Measurements from ENCODE around the gene PLEKHH3. TPM values are rescaled to one million over a fixed set of nuclear protein-coding genes. Genes with fewer than 3 reads are reported as not detected.

PLEKHH3 gene
- total and polyA plus RNA-seq, 3 donors from 2014 or later: 42.8 to 67.3 (median 65.8) TPM

DNA sequence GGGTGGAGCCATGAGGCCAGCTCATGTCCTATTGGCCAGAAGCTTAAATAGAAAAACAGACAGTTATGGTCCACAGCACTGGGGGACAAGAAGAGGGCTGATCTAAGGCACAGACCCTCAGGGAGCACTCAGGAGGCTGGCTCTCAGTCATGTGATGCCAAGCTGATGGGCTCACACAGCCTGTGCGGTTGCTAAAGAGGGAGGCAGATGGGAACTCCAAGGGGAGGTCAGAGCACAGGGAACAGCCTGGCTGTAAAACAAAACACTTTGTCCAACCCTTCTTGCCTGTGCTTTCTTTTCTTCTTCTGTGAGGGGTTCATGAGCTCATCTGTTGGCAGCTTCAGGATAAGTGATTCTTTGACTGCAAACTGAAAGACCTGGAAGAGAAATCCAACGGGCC lies 32.8 kb upstream of the PLEKHH3 start:
- TF ChIP-seq, protein P1, sequence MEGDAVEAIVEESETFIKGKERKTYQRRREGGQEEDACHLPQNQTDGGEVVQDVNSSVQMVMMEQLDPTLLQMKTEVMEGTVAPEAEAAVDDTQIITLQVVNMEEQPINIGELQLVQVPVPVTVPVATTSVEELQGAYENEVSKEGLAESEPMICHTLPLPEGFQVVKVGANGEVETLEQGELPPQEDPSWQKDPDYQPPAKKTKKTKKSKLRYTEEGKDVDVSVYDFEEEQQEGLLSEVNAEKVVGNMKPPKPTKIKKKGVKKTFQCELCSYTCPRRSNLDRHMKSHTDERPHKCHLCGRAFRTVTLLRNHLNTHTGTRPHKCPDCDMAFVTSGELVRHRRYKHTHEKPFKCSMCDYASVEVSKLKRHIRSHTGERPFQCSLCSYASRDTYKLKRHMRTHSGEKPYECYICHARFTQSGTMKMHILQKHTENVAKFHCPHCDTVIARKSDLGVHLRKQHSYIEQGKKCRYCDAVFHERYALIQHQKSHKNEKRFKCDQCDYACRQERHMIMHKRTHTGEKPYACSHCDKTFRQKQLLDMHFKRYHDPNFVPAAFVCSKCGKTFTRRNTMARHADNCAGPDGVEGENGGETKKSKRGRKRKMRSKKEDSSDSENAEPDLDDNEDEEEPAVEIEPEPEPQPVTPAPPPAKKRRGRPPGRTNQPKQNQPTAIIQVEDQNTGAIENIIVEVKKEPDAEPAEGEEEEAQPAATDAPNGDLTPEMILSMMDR (IDR thresholded peaks at IDR 0.05): no peak
- TF ChIP-seq POLR2A (IDR thresholded peaks at IDR 0.05): no peak
- WGBS, 2 donors: 73 to 75% methylated on average over 2 of the region's 2 CpGs
- DNase-seq: no peak
- intact Hi-C loops (cut with DNase I; ENCODE audit: low total_unique reads): no loop called here
- Histone ChIP-seq H3K27me3 (no peaks in the 10 kb centered on the region), H3K4me3 (no peak overlapping the region), H3K9me3 (no peaks in the 10 kb centered on the region), H3K27ac (no peak overlapping the region), H3K36me3 (ENCODE audit: low read depth, missing control alignments) (no peaks in the 10 kb centered on the region), H3K4me1 (peaks cover 3% of the 10 kb centered on the region)

DNA sequence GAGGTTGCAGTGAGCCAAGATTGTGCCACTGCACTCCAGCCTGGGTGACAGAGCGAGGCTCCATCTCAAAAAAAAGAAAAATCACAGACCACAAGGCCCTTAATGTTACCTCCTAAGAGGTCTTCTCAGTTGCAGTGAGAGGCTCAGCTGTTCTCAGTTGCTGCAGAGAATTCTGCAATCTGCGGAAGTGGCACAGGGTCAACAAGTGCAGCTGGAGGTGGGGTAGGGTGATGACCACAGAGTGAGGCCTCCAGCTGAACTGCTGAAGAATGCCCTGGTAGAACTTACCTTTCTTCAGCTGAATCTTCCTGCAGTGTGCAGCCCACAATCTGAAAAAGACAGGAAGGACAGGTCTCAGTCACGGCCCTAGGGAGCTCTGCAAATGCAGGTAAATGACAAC lies 31.8 kb upstream of the PLEKHH3 start:
- TF ChIP-seq, protein P1 (IDR thresholded peaks at IDR 0.05): no peak
- TF ChIP-seq POLR2A (IDR thresholded peaks at IDR 0.05): no peak
- WGBS, 2 donors: 92 to 94% methylated on average over 3 of the region's 3 CpGs

GRCh38 chr17:42706732-42707131 lies 29.9 kb upstream of the PLEKHH3 start:
- peaks cover 3% of the 10 kb centered on the region for H3K4me1 ChIP-seq
- no peaks in the 10 kb centered on the region for H3K9me3 ChIP-seq
- 77 to 89% methylated on average over 5 of the region's 5 CpGs for WGBS, 2 donors
- H3K27ac ChIP-seq: no peak overlapping the region
- no peak for DNase-seq
- no peaks in the 10 kb centered on the region for H3K36me3 ChIP-seq (ENCODE audit: low read depth, missing control alignments)
- no peak overlapping the region for H3K4me3 ChIP-seq
- no peaks in the 10 kb centered on the region for H3K27me3 ChIP-seq
- intact Hi-C loops (cut with DNase I; ENCODE audit: low total_unique reads): no loop called here
- TF ChIP-seq, protein P1 (IDR thresholded peaks at IDR 0.05): no peak
- TF ChIP-seq POLR2A (IDR thresholded peaks at IDR 0.05): no peak

More for the DNA sequence above, 31.8 kb upstream of the PLEKHH3 start:
- no peaks in the 10 kb centered on the region for H3K9me3 ChIP-seq
- no peak for DNase-seq
- intact Hi-C loops (cut with DNase I; ENCODE audit: low total_unique reads): no loop called here
- H3K27me3 ChIP-seq: no peaks in the 10 kb centered on the region
- H3K36me3 ChIP-seq (ENCODE audit: low read depth, missing control alignments): no peaks in the 10 kb centered on the region
- peaks cover 3% of the 10 kb centered on the region for H3K4me1 ChIP-seq
- H3K27ac ChIP-seq: no peak overlapping the region
- H3K4me3 ChIP-seq: no peak overlapping the region

GRCh38 chr17:42704837-42705494 lies 28.2 kb upstream of the PLEKHH3 start:
- no peaks in the 10 kb centered on the region for H3K9me3 ChIP-seq
- TF ChIP-seq, protein P1 (IDR thresholded peaks at IDR 0.05): no peak
- TF ChIP-seq POLR2A (IDR thresholded peaks at IDR 0.05): no peak
- H3K4me1 ChIP-seq: peaks cover 3% of the 10 kb centered on the region
- H3K27ac ChIP-seq: no peak overlapping the region
- H3K4me3 ChIP-seq: no peak overlapping the region
- H3K36me3 ChIP-seq (ENCODE audit: low read depth, missing control alignments): no peaks in the 10 kb centered on the region
- H3K27me3 ChIP-seq: no peaks in the 10 kb centered on the region
- DNase-seq: no peak
- 83 to 88% methylated on average over 8 of the region's 8 CpGs for WGBS, 2 donors
- intact Hi-C loops (cut with DNase I; ENCODE audit: low total_unique reads): no loop called here

- DNase-seq: no peak
- H3K4me3 ChIP-seq: no peak overlapping the region
- peaks cover 3% of the 10 kb centered on the region for H3K4me1 ChIP-seq
- H3K27ac ChIP-seq: no peak overlapping the region
- intact Hi-C loops (cut with DNase I; ENCODE audit: low total_unique reads): no loop called here
- H3K27me3 ChIP-seq: no peaks in the 10 kb centered on the region
- TF ChIP-seq, protein P1 (IDR thresholded peaks at IDR 0.05): no peak
- WGBS, 2 donors: 93 to 95% methylated on average over 5 of the region's 5 CpGs
- no peaks in the 10 kb centered on the region for H3K36me3 ChIP-seq (ENCODE audit: low read depth, missing control alignments)
- H3K9me3 ChIP-seq: no peaks in the 10 kb centered on the region
Observed at GRCh38 chr17:42704490-42704836, 27.7 kb upstream of the PLEKHH3 start.
